SK-N-MC (cell line): ENCODE measurements around the gene CCDC88B.

Experiments
- EZH2 ChIP-seq: fragments of 200-600 bp; sonication (generic); IDR thresholded peaks from one replicate; pipeline ENCODE4 v1.6.1; 2017; ENCODE audit warnings: antibody characterized with exemption
- FOXP2 ChIP-seq: optimal IDR thresholded peaks from 2 replicates; pipeline ENCODE3; 2011; ENCODE audit warnings: mild to moderate bottlenecking, moderate library complexity; ENCODE audit not compliant: insufficient read depth; ENCODE audit errors: extremely low read length, control extremely low read depth
- POLR2AphosphoS5 ChIP-seq: IDR thresholded peaks from 2 replicates; pipeline ENCODE4 v1.6.1; 2012; ENCODE audit warnings: mild to moderate bottlenecking, low read depth, low read length, borderline replicate concordance

GRCh38 chr11:64348383-64349024 is 8.5 kb downstream of the CCDC88B start:
- TF ChIP-seq EZH2 (no peak), POLR2AphosphoS5 (no peak), FOXP2 (no peak)
